ENCODE results near the gene CATSPER3. TPM values are rescaled to one million over a fixed set of nuclear protein-coding genes. Genes with fewer than 3 reads are reported as not detected.

CATSPER3 gene
- total RNA-seq, 1 experiment from 2014 or later: 0.50 TPM

GRCh38 chr5:135055396-135055795, 87.7 kb downstream of the CATSPER3 start:
- Histone ChIP-seq H3K18ac (ENCODE audit: insufficient read length, low read depth, low read length) (no peak overlapping the region), H3K4me1 (ENCODE audit: insufficient read depth, low read length) (no peaks in the 10 kb centered on the region), H3K23ac (ENCODE audit: insufficient read length, low read depth, low read length) (no peak overlapping the region), H2BK20ac (ENCODE audit: low read depth, low read length, poor library complexity, severe bottlenecking) (no peak overlapping the region), H2AK5ac (ENCODE audit: insufficient read length, low read length) (no peak overlapping the region), H3T11ph (ENCODE audit: low read length) (no peak overlapping the region), H2BK15ac (ENCODE audit: low read depth, low read length) (no peak overlapping the region), H3K4ac (ENCODE audit: low read depth, low read length) (no peak overlapping the region), H3K9ac (ENCODE audit: extremely low read depth, insufficient read length, low read length) (no peak overlapping the region), H3K9me3 (ENCODE audit: control insufficient read depth, low read depth, low read length) (no peaks in the 10 kb centered on the region), H3K14ac (ENCODE audit: insufficient read depth, low read length) (no peak overlapping the region), H3K79me1 (ENCODE audit: insufficient read depth, low read depth, low read length, poor library complexity, severe bottlenecking) (no peaks in the 10 kb centered on the region), H3K27me3 (ENCODE audit: insufficient read depth, low read length) (peaks cover 14% of the 10 kb centered on the region; the same call in 1 of the 2 replicates), H3K79me2 (ENCODE audit: insufficient read depth, low read length) (no peaks in the 10 kb centered on the region), H2BK120ac (ENCODE audit: low read depth, low read length, poor library complexity, severe bottlenecking) (no peak overlapping the region), H2BK12ac (ENCODE audit: insufficient read length, low read depth, low read length) (no peak overlapping the region), H4K5ac (ENCODE audit: insufficient read length, low read depth, low read length) (no peak overlapping the region), H3K27ac (ENCODE audit: insufficient read length, low read depth, low read length) (no peak overlapping the region), H3K4me2 (ENCODE audit: insufficient read depth, insufficient read length, low read length) (no peak overlapping the region), H3K56ac (ENCODE audit: insufficient read length, low read depth, low read length) (no peak overlapping the region), H4K8ac (replicated peaks; ENCODE audit: insufficient read length, low read depth, low read length) (no peak overlapping the region), H4K20me1 (ENCODE audit: control insufficient read depth, insufficient read depth, insufficient read length) (no peaks in the 10 kb centered on the region), H2BK5ac (ENCODE audit: insufficient read length, low read length) (no peak overlapping the region), H4K91ac (ENCODE audit: insufficient read length, low read depth, low read length) (no peak overlapping the region), H3K23me2 (ENCODE audit: insufficient read length, low read depth, low read length, poor library complexity, severe bottlenecking) (peaks cover 3% of the 10 kb centered on the region), H2AFZ (ENCODE audit: low read length) (no peak overlapping the region)
- DNase-seq: no peak
- no peak overlapping the region for H3K27ac Mint-ChIP-seq
- peaks cover 3% of the 10 kb centered on the region in 2 experiments; a peak in 2 of 4 replicates for H3K4me1 Mint-ChIP-seq
- no peaks in the 10 kb centered on the region; a peak in 1 of 5 replicates for H3K9me3 Mint-ChIP-seq
- WGBS (ENCODE audit: extremely low coverage, insufficient read length, low lambda C conversion rate): no CpG with 5 or more reads among the region's 5 CpGs
- no peaks in the 10 kb centered on the region for H3K36me3 Mint-ChIP-seq (ENCODE audit: insufficient read depth in 1 of 3, low read depth in 3 of 3)
- no peak for TF ChIP-seq CTCF (conservative IDR thresholded peaks at IDR 0.05)
- no peak overlapping the region for H3K4me3 Mint-ChIP-seq
- peaks cover 100% of the 10 kb centered on the region for H3K27me3 Mint-ChIP-seq (ENCODE audit: low read depth)

Data from H9 (cell line).